DMS 273 (cell line): ENCODE data around the gene ZKSCAN7.
"Not testable (repeated sequence)": the region's sequence is repeated elsewhere in the genome, so short reads cannot be mapped to it uniquely, and the experiment has no call there.

Experiments
- DNase-seq: peaks from one replicate; lab custom pipeline; 2025; ENCODE audit not compliant: unreplicated experiment; lab: John Stamatoyannopoulos, UW

ZKSCAN7 gene

GRCh38 chr3:44576613-44577012, 21.6 kb downstream of the ZKSCAN7 start:
- DNase-seq, result no peak

GRCh38 chr3:44577354-44577952, 22.5 kb downstream of the ZKSCAN7 start:
- not testable (repeated sequence) for DNase-seq

- DNase-seq, result not testable (repeated sequence)
These were observed 23.3 kb downstream of the ZKSCAN7 start for GRCh38 chr3:44578316-44578715.

GRCh38 chr3:44578924-44579515, 24.0 kb downstream of the ZKSCAN7 start:
- not testable (repeated sequence) for DNase-seq

- not testable (repeated sequence) for DNase-seq
These were observed 24.8 kb downstream of the ZKSCAN7 start for GRCh38 chr3:44579749-44580148.

- not testable (repeated sequence) for DNase-seq
These were observed 26.0 kb downstream of the ZKSCAN7 start for GRCh38 chr3:44580971-44581370.

GRCh38 chr3:44584646-44585501, 29.9 kb downstream of the ZKSCAN7 start, which contains the start of gene ZNF660:
Gene ZNF660, plus strand, starts transcription at chr3:44584964. Its CDS starts 9,230 bp downstream, at chr3:44594194.
- DNase-seq, result peak; percentile 88

GRCh38 chr3:44596621-44597020, 41.6 kb downstream of the ZKSCAN7 start:
- no peak for DNase-seq

- DNase-seq, result no peak
These were observed 46.8 kb downstream of the ZKSCAN7 start for GRCh38 chr3:44601749-44602148.

- no peak for DNase-seq
These were observed 57.7 kb downstream of the ZKSCAN7 start for GRCh38 chr3:44612678-44613077.
